Loucy (cell line): ENCODE data around the gene MALRD1.
"Not testable (repeated sequence)": the region's sequence is repeated elsewhere in the genome, so short reads cannot be mapped to it uniquely, and the experiment has no call there.

ENCODE experiments used
- EZH2phosphoT487 ChIP-seq: fragments of 200-600 bp; IDR thresholded peaks from 2 replicates; pipeline ENCODE4 v1.6.1; 2018; ENCODE audit warnings: antibody characterized with exemption, mild to moderate bottlenecking, moderate library complexity, borderline replicate concordance
- TF ChIP-seq, protein P1 (sequence below): fragments of 200-600 bp; sonication (generic); conservative IDR thresholded peaks from 2 replicates; pipeline ENCODE4 v1.5.1; 2014; ENCODE audit warnings: mild to moderate bottlenecking, antibody characterized with exemption, low read length

- TF ChIP-seq, protein P1, sequence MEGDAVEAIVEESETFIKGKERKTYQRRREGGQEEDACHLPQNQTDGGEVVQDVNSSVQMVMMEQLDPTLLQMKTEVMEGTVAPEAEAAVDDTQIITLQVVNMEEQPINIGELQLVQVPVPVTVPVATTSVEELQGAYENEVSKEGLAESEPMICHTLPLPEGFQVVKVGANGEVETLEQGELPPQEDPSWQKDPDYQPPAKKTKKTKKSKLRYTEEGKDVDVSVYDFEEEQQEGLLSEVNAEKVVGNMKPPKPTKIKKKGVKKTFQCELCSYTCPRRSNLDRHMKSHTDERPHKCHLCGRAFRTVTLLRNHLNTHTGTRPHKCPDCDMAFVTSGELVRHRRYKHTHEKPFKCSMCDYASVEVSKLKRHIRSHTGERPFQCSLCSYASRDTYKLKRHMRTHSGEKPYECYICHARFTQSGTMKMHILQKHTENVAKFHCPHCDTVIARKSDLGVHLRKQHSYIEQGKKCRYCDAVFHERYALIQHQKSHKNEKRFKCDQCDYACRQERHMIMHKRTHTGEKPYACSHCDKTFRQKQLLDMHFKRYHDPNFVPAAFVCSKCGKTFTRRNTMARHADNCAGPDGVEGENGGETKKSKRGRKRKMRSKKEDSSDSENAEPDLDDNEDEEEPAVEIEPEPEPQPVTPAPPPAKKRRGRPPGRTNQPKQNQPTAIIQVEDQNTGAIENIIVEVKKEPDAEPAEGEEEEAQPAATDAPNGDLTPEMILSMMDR = not testable (repeated sequence)
- not testable (repeated sequence) for TF ChIP-seq EZH2phosphoT487
These were observed 693.5 kb downstream of the MALRD1 start for GRCh38 chr10:19742144-19742543.
